NT2/D1 (cell line): ENCODE measurements around the gene SYT12.

Experiments
- DNase-seq: peaks from one replicate; pipeline ENCODE4 v3.0.0-alpha.2; 2011; ENCODE audit warnings: low read depth, low spot score
- H3K27me3 ChIP-seq: 2 replicates; pipeline ENCODE4 v1.6.0; 2011; ENCODE audit warnings: mild to moderate bottlenecking; ENCODE audit not compliant: insufficient read length, insufficient read depth
- H3K36me3 ChIP-seq: 2 replicates; pipeline ENCODE4 v1.6.1; 2011; ENCODE audit warnings: mild to moderate bottlenecking, low read length, mixed read lengths; ENCODE audit not compliant: insufficient read depth, insufficient read length
- H3K4me1 ChIP-seq: 2 replicates; pipeline ENCODE4 v1.5.1; 2011; ENCODE audit not compliant: insufficient read depth, insufficient read length
- H3K4me3 ChIP-seq: 2 replicates; pipeline ENCODE4 v1.5.1; 2011; ENCODE audit warnings: low read depth; ENCODE audit not compliant: insufficient read length
- H3K9ac ChIP-seq: 2 replicates; pipeline ENCODE4 v1.6.0; 2011; ENCODE audit warnings: low read depth; ENCODE audit not compliant: insufficient read length
- H3K9me3 ChIP-seq: 2 replicates; pipeline ENCODE4 v1.5.1; 2011; ENCODE audit warnings: mild to moderate bottlenecking, low read length; ENCODE audit not compliant: insufficient read depth
- SUZ12 ChIP-seq: IDR thresholded peaks from 2 replicates; pipeline ENCODE4 v1.6.1; 2011; ENCODE audit not compliant: insufficient read length, insufficient read depth; ENCODE audit errors: extremely low read depth
- YY1 ChIP-seq: IDR thresholded peaks from 2 replicates; pipeline ENCODE4 v1.6.1; 2011; ENCODE audit not compliant: insufficient read length, insufficient read depth
- ZNF274 ChIP-seq: IDR thresholded peaks from 2 replicates; pipeline ENCODE4 v1.6.1; 2011; ENCODE audit warnings: mild to moderate bottlenecking, low read depth, low read length

Gene SYT12

DNA sequence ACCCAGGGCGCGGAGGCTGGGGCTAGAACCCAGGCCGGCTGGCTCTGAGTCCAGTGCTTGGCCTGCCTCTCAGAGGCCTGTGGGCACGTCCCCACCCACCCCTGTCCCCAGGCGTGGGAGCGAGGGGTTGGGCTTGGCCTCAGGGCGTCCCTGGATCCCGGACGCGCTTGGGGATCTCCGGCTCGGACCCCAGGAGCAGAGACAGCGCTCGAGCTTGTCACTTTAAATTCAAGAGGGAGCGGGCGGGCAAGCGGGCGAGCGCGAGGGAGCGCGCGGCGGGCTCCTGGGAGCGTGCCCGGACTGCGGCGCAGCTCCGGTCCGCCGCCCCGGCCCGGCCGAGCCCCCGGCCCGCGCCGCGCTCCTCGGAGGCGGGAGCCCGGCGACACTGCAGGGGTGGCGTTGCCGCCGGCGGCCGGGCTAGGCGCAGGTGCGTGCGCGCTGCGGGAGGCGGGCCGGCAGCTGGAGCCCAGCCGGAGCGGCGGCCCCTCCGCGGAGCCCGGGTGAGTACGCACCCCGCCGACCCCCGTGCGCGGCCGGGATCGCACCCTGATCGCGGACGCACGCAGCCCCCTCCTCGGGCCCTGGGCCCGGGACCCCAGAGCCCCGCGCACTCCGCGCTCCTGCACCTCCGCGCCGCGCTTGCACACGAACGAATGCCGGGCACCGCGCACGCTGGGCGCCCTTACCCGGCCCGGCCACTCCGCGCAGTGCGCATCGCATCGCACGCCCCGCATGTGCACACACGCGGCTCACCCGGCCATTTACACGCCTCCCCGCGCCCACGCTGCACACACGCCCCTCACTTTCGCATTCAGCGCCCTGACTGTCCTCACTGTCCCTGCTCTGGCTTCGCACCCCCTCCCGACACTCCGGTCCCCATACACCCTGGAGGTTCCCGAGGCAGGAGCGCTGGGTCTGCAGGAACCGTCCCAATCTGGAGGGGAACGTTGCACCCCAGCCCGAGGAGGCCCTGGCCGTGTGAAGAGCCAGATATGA is at the start of gene SYT12:
SYT12 (plus strand) TSS at position 174 of the 996 bp plus-strand sequence. CDS start 7,011 bp downstream, outside the sequence.
- H3K36me3 ChIP-seq, result no peaks in the 10 kb centered on the region
- no peak for DNase-seq
- peaks cover 32% of the 10 kb centered on the region for H3K4me1 ChIP-seq
- TF ChIP-seq SUZ12, result peak; percentile 99
- TF ChIP-seq ZNF274, result no peak
- no peak for TF ChIP-seq YY1
- peak within 1 kb of the TSS; percentile 79 for H3K9ac ChIP-seq
- no peaks in the 10 kb centered on the region for H3K9me3 ChIP-seq
- peaks cover 44% of the 10 kb centered on the region for H3K27me3 ChIP-seq
- H3K4me3 ChIP-seq, result peak within 1 kb of the TSS; percentile 53

DNA sequence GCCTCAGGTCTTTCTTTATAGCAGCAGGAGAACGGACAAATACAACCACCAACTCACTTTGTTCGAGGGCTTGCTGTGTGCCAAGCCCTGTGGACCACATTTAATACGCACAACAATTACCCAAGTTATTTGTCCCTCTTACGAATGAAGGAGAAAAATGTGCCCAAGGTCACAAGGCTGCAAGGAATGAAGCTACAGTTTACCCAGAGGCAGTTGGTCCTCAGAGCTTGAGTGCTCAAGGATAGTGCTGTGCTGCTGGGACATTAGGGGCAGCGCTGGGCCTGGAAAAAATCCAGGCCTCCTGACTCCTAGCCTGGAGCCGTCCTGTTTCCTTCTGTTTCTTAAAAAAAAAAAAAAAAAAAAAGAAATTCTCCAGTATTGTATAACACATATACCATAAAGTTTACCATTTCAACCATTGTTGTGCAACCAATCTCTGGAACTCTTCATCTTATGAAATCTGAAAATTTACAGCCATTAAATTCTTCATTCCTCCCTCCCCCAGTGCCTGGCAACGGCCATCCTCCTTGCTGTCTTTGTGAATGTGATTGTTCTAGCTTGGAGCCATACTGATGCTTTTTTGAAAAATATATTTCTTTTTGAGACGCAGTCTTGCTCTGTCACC is 48.9 kb upstream of the SYT12 start:
- Histone ChIP-seq H3K9me3 (peaks cover 26% of the 10 kb centered on the region), H3K4me3 (no peak overlapping the region), H3K4me1 (peaks cover 14% of the 10 kb centered on the region), H3K36me3 (no peaks in the 10 kb centered on the region), H3K9ac (no peak overlapping the region), H3K27me3 (no peaks in the 10 kb centered on the region)
- no peak for DNase-seq
- no peak for TF ChIP-seq SUZ12
- no peak for TF ChIP-seq YY1
- TF ChIP-seq ZNF274, result no peak

- DNase-seq, result peak; percentile 68
- Histone ChIP-seq H3K9me3 (peaks cover 33% of the 10 kb centered on the region), H3K27me3 (no peaks in the 10 kb centered on the region), H3K9ac (peak within 1 kb of the TSS; percentile 12), H3K4me3 (no peak within 1 kb of the TSS), H3K36me3 (no peaks in the 10 kb centered on the region), H3K4me1 (peaks cover 14% of the 10 kb centered on the region)
- TF ChIP-seq YY1 (no peak), SUZ12 (no peak), ZNF274 (no peak)
Measured at GRCh38 chr11:66974724-66975404, 48.1 kb upstream of the SYT12 start, which contains the start of gene C11orf86. Gene C11orf86 (plus strand): TSS chr11:66975304. CDS start chr11:66975363, 59 bp downstream.

DNA sequence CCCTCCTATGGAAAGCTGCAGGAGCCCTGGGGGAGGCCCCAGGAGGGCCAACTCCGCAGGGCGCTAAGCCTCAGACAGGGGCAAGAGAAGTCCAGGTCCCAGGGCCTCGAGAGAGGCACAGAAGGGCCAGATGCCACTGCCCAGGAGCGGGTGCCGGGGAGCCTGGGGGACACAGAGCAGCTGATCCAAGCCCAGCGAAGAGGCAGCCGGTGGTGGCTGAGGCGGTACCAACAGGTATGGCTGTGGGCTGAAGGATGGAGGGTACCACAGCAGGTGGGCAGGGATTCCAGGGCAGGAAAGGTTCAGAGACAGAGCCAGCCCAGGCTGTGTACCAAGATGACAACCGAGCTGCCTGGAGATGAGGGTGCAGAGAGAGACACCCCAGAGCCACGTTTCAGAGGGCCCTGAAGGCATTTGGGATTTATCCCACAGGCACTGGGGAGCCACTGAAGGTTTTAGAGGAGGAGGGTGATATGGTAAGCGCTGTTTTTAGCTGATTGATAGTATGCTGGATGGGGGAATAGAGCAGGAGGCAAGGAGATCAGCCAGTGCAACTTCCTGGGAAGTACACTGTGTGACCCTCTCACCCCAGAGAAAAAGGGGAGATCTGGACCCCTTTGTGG is 47.4 kb upstream of the SYT12 start:
- Histone ChIP-seq H3K4me3 (no peak overlapping the region), H3K9ac (peak overlapping the region; percentile 12), H3K4me1 (peaks cover 12% of the 10 kb centered on the region), H3K9me3 (peaks cover 28% of the 10 kb centered on the region), H3K27me3 (no peaks in the 10 kb centered on the region), H3K36me3 (no peaks in the 10 kb centered on the region)
- DNase-seq, result no peak
- TF ChIP-seq SUZ12, result no peak
- TF ChIP-seq YY1, result no peak
- TF ChIP-seq ZNF274, result no peak

DNA sequence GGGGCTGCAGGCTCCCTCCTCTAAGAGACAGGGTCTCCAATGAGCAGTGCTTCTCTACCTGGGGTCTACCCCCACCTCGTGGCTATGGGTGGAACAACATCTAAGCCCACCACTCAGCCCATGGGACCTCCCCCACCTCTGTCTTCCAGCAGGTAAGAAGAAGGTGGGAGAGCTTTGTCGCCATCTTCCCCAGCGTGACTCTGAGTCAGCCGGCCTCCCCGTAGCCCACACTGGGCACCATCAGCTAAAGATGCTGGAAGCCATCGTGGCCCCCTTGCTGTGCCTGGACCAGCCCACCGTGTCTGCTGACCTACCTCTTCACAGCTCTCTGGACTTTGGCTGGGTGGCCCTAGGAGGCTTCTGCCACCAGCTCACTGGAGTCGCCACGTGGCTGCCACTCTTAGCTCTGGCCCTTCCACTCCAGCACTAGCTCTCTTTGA is 46.9 kb upstream of the SYT12 start:
- Histone ChIP-seq H3K9me3 (peaks cover 28% of the 10 kb centered on the region), H3K9ac (no peak overlapping the region), H3K36me3 (no peaks in the 10 kb centered on the region), H3K4me1 (peaks cover 10% of the 10 kb centered on the region), H3K27me3 (no peaks in the 10 kb centered on the region), H3K4me3 (no peak overlapping the region)
- TF ChIP-seq SUZ12 (no peak), YY1 (no peak), ZNF274 (no peak)
- peak; percentile 72 for DNase-seq

DNA sequence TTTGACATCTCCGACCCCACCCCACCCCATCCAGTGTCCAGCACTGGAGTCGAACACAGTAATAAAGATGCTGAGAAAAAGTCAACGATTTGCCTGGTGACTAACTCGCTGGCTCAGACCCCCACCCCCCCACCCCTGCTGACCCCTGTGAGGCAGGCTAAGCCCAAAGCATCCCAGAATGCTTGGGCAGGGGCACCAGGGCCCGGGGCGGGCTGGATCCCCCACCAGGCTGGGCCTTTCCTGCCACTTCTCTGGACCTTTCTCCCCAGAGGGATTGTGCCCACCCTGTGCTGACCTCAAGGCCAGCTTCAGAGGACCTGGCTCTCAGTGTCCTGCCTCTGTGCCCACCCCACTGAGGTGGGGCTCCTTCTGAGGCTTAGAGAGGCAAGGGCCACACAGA is 46.0 kb upstream of the SYT12 start:
- Histone ChIP-seq H3K36me3 (no peaks in the 10 kb centered on the region), H3K4me1 (peaks cover 10% of the 10 kb centered on the region), H3K4me3 (no peak overlapping the region), H3K27me3 (no peaks in the 10 kb centered on the region), H3K9me3 (peaks cover 28% of the 10 kb centered on the region), H3K9ac (no peak overlapping the region)
- TF ChIP-seq ZNF274, result no peak
- no peak for TF ChIP-seq SUZ12
- no peak for TF ChIP-seq YY1
- DNase-seq, result no peak

GRCh38 chr11:66978229-66978628 is 44.7 kb upstream of the SYT12 start:
- no peak for TF ChIP-seq YY1
- TF ChIP-seq ZNF274, result no peak
- no peak for TF ChIP-seq SUZ12
- H3K4me1 ChIP-seq, result peaks cover 10% of the 10 kb centered on the region
- H3K9me3 ChIP-seq, result peaks cover 28% of the 10 kb centered on the region
- no peak overlapping the region for H3K9ac ChIP-seq
- no peak for DNase-seq
- H3K27me3 ChIP-seq, result no peaks in the 10 kb centered on the region
- no peak overlapping the region for H3K4me3 ChIP-seq
- H3K36me3 ChIP-seq, result no peaks in the 10 kb centered on the region
